ENCODE measurements around the gene MRPS2. TPM values are rescaled to one million over a fixed set of nuclear protein-coding genes. Genes with fewer than 3 reads are reported as not detected.
A peak's percentile ranks its signal among the peaks of the same experiment; 100 is the strongest.

MRPS2 gene
- total RNA-seq, 2 experiments from 2014 or later, result 29.3 to 30.1 TPM

- Mint-ChIP-seq H3K4me1 (peaks cover 4% of the 10 kb centered on the region), H3K27me3 (no peaks in the 10 kb centered on the region), H3K4me3 (peak overlapping the region; percentile 95), H3K9me3 (no peaks in the 10 kb centered on the region), H3K36me3 (peaks cover 1% of the 10 kb centered on the region), H3K27ac (peak overlapping the region; percentile 64)
- ATAC-seq (ENCODE audit: low read depth), result no peak
- peak; percentile 27 for DNase-seq
- POLR2A ChIA-PET, result no interaction called here
Observed at GRCh38 chr9:135501261-135502167, 1.0 kb downstream of the MRPS2 start.

GRCh38 chr9:135502168-135502872 is 1.8 kb downstream of the MRPS2 start:
- Mint-ChIP-seq H3K27me3 (no peaks in the 10 kb centered on the region), H3K4me1 (peaks cover 4% of the 10 kb centered on the region), H3K4me3 (peak overlapping the region; percentile 95), H3K27ac (no peak overlapping the region), H3K36me3 (peaks cover 1% of the 10 kb centered on the region), H3K9me3 (no peaks in the 10 kb centered on the region)
- DNase-seq (peak; percentile 9), ATAC-seq (ENCODE audit: low read depth) (no peak)
- POLR2A ChIA-PET, result no interaction called here

GRCh38 chr9:135502873-135503321 is 2.4 kb downstream of the MRPS2 start:
- no peak for ATAC-seq (ENCODE audit: low read depth)
- Mint-ChIP-seq H3K27ac (no peak overlapping the region), H3K27me3 (no peaks in the 10 kb centered on the region)

GRCh38 chr9:135503371-135504261 is 3.1 kb downstream of the MRPS2 start:
- no peak for ATAC-seq (ENCODE audit: low read depth)
- Mint-ChIP-seq H3K4me3 (no peak overlapping the region), H3K4me1 (peaks cover 4% of the 10 kb centered on the region), H3K27ac (no peak overlapping the region), H3K36me3 (peaks cover 1% of the 10 kb centered on the region), H3K27me3 (no peaks in the 10 kb centered on the region), H3K9me3 (no peaks in the 10 kb centered on the region)
- DNase-seq, result no peak
- POLR2A ChIA-PET, result no interaction called here

More at GRCh38 chr9:135502873-135503321, 2.4 kb downstream of the MRPS2 start:
- H3K36me3 Mint-ChIP-seq, result peaks cover 1% of the 10 kb centered on the region
- H3K4me3 Mint-ChIP-seq, result no peak overlapping the region
- peaks cover 4% of the 10 kb centered on the region for H3K4me1 Mint-ChIP-seq
- H3K9me3 Mint-ChIP-seq, result no peaks in the 10 kb centered on the region
- POLR2A ChIA-PET, result no interaction called here
- DNase-seq, result no peak

GRCh38 chr9:135504262-135505243 is 4.1 kb downstream of the MRPS2 start:
- peak; percentile 60 for DNase-seq
- Mint-ChIP-seq H3K36me3 (peaks cover 1% of the 10 kb centered on the region), H3K4me1 (peaks cover 4% of the 10 kb centered on the region), H3K9me3 (no peaks in the 10 kb centered on the region), H3K27ac (no peak overlapping the region), H3K4me3 (no peak overlapping the region), H3K27me3 (peaks cover 4% of the 10 kb centered on the region)
- POLR2A ChIA-PET, result no interaction called here
- no peak for ATAC-seq (ENCODE audit: low read depth)

GRCh38 chr9:135505406-135506187 is 5.1 kb downstream of the MRPS2 start:
- Mint-ChIP-seq H3K27me3 (peaks cover 8% of the 10 kb centered on the region), H3K4me1 (peaks cover 4% of the 10 kb centered on the region), H3K36me3 (peaks cover 1% of the 10 kb centered on the region), H3K27ac (no peak overlapping the region), H3K9me3 (no peaks in the 10 kb centered on the region), H3K4me3 (no peak overlapping the region)
- ATAC-seq (ENCODE audit: low read depth) (no peak), DNase-seq (peak; percentile 20)
- POLR2A ChIA-PET, result no interaction called here

GRCh38 chr9:135506327-135507103 is 6.0 kb downstream of the MRPS2 start:
- Mint-ChIP-seq H3K36me3 (peaks cover 1% of the 10 kb centered on the region), H3K4me3 (no peak overlapping the region), H3K9me3 (no peaks in the 10 kb centered on the region), H3K27me3 (peaks cover 8% of the 10 kb centered on the region), H3K27ac (no peak overlapping the region), H3K4me1 (peaks cover 6% of the 10 kb centered on the region)
- POLR2A ChIA-PET, result no interaction called here
- no peak for ATAC-seq (ENCODE audit: low read depth)
- DNase-seq, result peak; percentile 25

GRCh38 chr9:135507104-135508035 is 6.9 kb downstream of the MRPS2 start:
- Mint-ChIP-seq H3K27me3 (peaks cover 8% of the 10 kb centered on the region), H3K27ac (no peak overlapping the region), H3K4me1 (peaks cover 6% of the 10 kb centered on the region), H3K4me3 (no peak overlapping the region), H3K36me3 (peaks cover 1% of the 10 kb centered on the region), H3K9me3 (no peaks in the 10 kb centered on the region)
- ATAC-seq (ENCODE audit: low read depth) (no peak), DNase-seq (no peak)
- POLR2A ChIA-PET, result no interaction called here

GRCh38 chr9:135508211-135508820 is 7.8 kb downstream of the MRPS2 start:
- Mint-ChIP-seq H3K4me3 (no peak overlapping the region), H3K27me3 (peaks cover 8% of the 10 kb centered on the region), H3K36me3 (peaks cover 1% of the 10 kb centered on the region), H3K27ac (no peak overlapping the region), H3K4me1 (peaks cover 4% of the 10 kb centered on the region), H3K9me3 (no peaks in the 10 kb centered on the region)
- peak; percentile 18 for DNase-seq
- POLR2A ChIA-PET, result no interaction called here
- ATAC-seq (ENCODE audit: low read depth), result no peak

- POLR2A ChIA-PET, result no interaction called here
- Mint-ChIP-seq H3K27me3 (peaks cover 8% of the 10 kb centered on the region), H3K27ac (no peak overlapping the region), H3K4me1 (peaks cover 4% of the 10 kb centered on the region), H3K9me3 (no peaks in the 10 kb centered on the region), H3K4me3 (no peak overlapping the region), H3K36me3 (peaks cover 1% of the 10 kb centered on the region)
- no peak for DNase-seq
- ATAC-seq (ENCODE audit: low read depth), result no peak
Observed at GRCh38 chr9:135509458-135509857, 9.0 kb downstream of the MRPS2 start.
